Suppressor macrophage (primary cell): Measurements from ENCODE around the gene HLA-DOA.

Experiments
- DNase-seq, 4 experiments: peaks; one replicate each; pipeline ENCODE4 v3.0.0-alpha.2; 2020 to 2022
- total RNA-seq, 17 experiments: gene quantifications; one replicate each; lab custom pipeline; 2026; ENCODE audit warnings: mixed read lengths in 6 of 17, inconsistent platforms in 3 of 17; lab: John Stamatoyannopoulos, UW

The HLA-DOA gene
- 0.04 to 2.6 (median 0.30) reads per million in 17 experiments for total RNA-seq

- no peak for DNase-seq
These were observed at the start of gene HLA-DOA for GRCh38 chr6:33008944-33009861. Gene HLA-DOA, minus strand, starts transcription at chr6:33009591.

GRCh38 chr6:33057222-33058150 lies 48.1 kb upstream of the HLA-DOA start:
- peak in 2 of 4 experiments; percentile 21 to 39 for DNase-seq

GRCh38 chr6:33053230-33053629 lies 43.8 kb upstream of the HLA-DOA start:
- no peak for DNase-seq

- DNase-seq = no peak
These were observed 43.2 kb upstream of the HLA-DOA start for GRCh38 chr6:33052627-33053026.

GRCh38 chr6:33050014-33050810 lies 40.8 kb upstream of the HLA-DOA start:
- DNase-seq = peak; percentile 45 to 70 (median 58)

- no peak for DNase-seq
These were observed 40.1 kb upstream of the HLA-DOA start for GRCh38 chr6:33049323-33050013.

- no peak for DNase-seq
These were observed 30.8 kb upstream of the HLA-DOA start for GRCh38 chr6:33040157-33040556.

GRCh38 chr6:33036535-33036934 lies 27.1 kb upstream of the HLA-DOA start:
- DNase-seq = no peak

GRCh38 chr6:33034554-33034953 lies 25.2 kb upstream of the HLA-DOA start:
- DNase-seq = no peak

GRCh38 chr6:33030245-33030644 lies 20.9 kb upstream of the HLA-DOA start:
- no peak for DNase-seq

GRCh38 chr6:33029328-33030184 lies 20.2 kb upstream of the HLA-DOA start:
- peak; percentile 84 to 96 (median 94) for DNase-seq

GRCh38 chr6:33028220-33028849 lies 18.9 kb upstream of the HLA-DOA start:
- peak in 3 of 4 experiments; percentile 31 to 59 (median 34) for DNase-seq

GRCh38 chr6:33024521-33024920 lies 15.1 kb upstream of the HLA-DOA start:
- DNase-seq = no peak

- no peak for DNase-seq
These were observed 14.1 kb upstream of the HLA-DOA start for GRCh38 chr6:33023536-33023935.

GRCh38 chr6:33021917-33022316 lies 12.5 kb upstream of the HLA-DOA start:
- DNase-seq = no peak

GRCh38 chr6:33019372-33019771 lies 10.0 kb upstream of the HLA-DOA start:
- DNase-seq = no peak

- DNase-seq = peak; percentile 92 to 97 (median 95)
These were observed 9.5 kb upstream of the HLA-DOA start for GRCh38 chr6:33018904-33019303.

- DNase-seq = no peak
These were observed 9.0 kb upstream of the HLA-DOA start for GRCh38 chr6:33018418-33018817.

GRCh38 chr6:33017694-33018353 lies 8.4 kb upstream of the HLA-DOA start:
- DNase-seq = peak; percentile 71 to 85 (median 80)
